HEK293 (cell line): ENCODE results near the gene HCFC1.

Experiments used
- CTCF ChIA-PET: fragments of 350-600 bp; formaldehyde crosslinking; extraction: SDS; loops from one replicate; lab custom pipeline; 2021; ENCODE audit warnings: antibody characterized with exemption; lab: Yijun Ruan, JAX
- POLR2A ChIA-PET: fragments of 300-600 bp; formaldehyde crosslinking; extraction: SDS; loops from one replicate; lab custom pipeline; 2020; ENCODE audit warnings: antibody characterized with exemption, inconsistent platforms; lab: Yijun Ruan, JAX
- H3K27ac ChIP-seq: fragments of 200-500 bp; sonication (Bioruptor generic); 2 replicates; pipeline ENCODE4 v1.5.1; 2014; ENCODE audit warnings: low read depth, low read length, control low read depth, inconsistent platforms; ENCODE audit errors: extremely low read depth
- H3K36me3 ChIP-seq, 2 experiments: fragments of 200-500 bp in 1 of 2; sonication (Bioruptor generic) in 1 of 2; 1 replicate in 1 of 2; 2 replicates in 1 of 2; pipeline ENCODE4 v1.5.1; 2014 to 2017; ENCODE audit warnings: inconsistent platforms in 2 of 2, low read length in 2 of 2; ENCODE audit not compliant: control insufficient read depth in 2 of 2, insufficient read depth in 1 of 2
- H3K4me1 ChIP-seq: fragments of 200-500 bp; sonication (Bioruptor generic); 2 replicates; pipeline ENCODE4 v1.5.1; 2014; ENCODE audit warnings: mild to moderate bottlenecking, low read length, inconsistent platforms; ENCODE audit not compliant: control insufficient read depth, insufficient read depth
- H3K4me3 ChIP-seq: 2 replicates; pipeline ENCODE4 v1.5.1; 2011; ENCODE audit warnings: low read depth, mild to moderate bottlenecking, control low read depth, low read length, moderate library complexity
- H3K9me3 ChIP-seq: fragments of 200-500 bp; sonication (Bioruptor generic); 2 replicates; pipeline ENCODE4 v1.5.1; 2014; ENCODE audit warnings: low read depth, low read length, inconsistent platforms; ENCODE audit not compliant: control insufficient read depth, insufficient read depth
- HOXA7 ChIP-seq: sonication (generic); formaldehyde crosslinking; IDR thresholded peaks from 2 replicates; pipeline ENCODE4 v1.8.1; 2022; ENCODE audit warnings: missing genetic modification reagents, borderline replicate concordance
- PRDM2 ChIP-seq: fragments of 450-650 bp; formaldehyde crosslinking; IDR thresholded peaks from 2 replicates; pipeline ENCODE4 v1.5.1; 2016; ENCODE audit warnings: missing biosample characterization, missing genetic modification characterization, borderline replicate concordance
- SALL2 ChIP-seq: fragments of 450-650 bp; formaldehyde crosslinking; IDR thresholded peaks from 2 replicates; pipeline ENCODE4 v1.5.0; 2017; ENCODE audit warnings: missing biosample characterization, mild to moderate bottlenecking, missing genetic modification characterization, borderline replicate concordance
- SCRT1 ChIP-seq: fragments of 450-650 bp; formaldehyde crosslinking; IDR thresholded peaks from 2 replicates; pipeline ENCODE4 v1.5.1; 2016; ENCODE audit warnings: missing biosample characterization, missing genetic modification characterization, borderline replicate concordance
- ZBTB20 ChIP-seq: fragments of 450-650 bp; formaldehyde crosslinking; IDR thresholded peaks from 2 replicates; pipeline ENCODE4 v1.5.1; 2016; ENCODE audit warnings: missing biosample characterization, missing genetic modification characterization
- ZNF121 ChIP-seq: fragments of 450-650 bp; formaldehyde crosslinking; IDR thresholded peaks from 2 replicates; pipeline ENCODE4 v1.5.1; 2016; ENCODE audit warnings: missing biosample characterization, missing genetic modification characterization
- ZNF138 ChIP-seq: fragments of 450-650 bp; formaldehyde crosslinking; IDR thresholded peaks from 2 replicates; pipeline ENCODE4 v1.5.1; 2016; ENCODE audit warnings: missing biosample characterization, missing genetic modification characterization, borderline replicate concordance
- ZNF174 ChIP-seq: fragments of 450-650 bp; formaldehyde crosslinking; IDR thresholded peaks from 2 replicates; pipeline ENCODE4 v1.5.0; 2017; ENCODE audit warnings: missing biosample characterization, mild to moderate bottlenecking, missing genetic modification characterization
- ZNF211 ChIP-seq: fragments of 450-650 bp; formaldehyde crosslinking; IDR thresholded peaks from 2 replicates; pipeline ENCODE4 v1.5.1; 2016; ENCODE audit warnings: low read depth, missing biosample characterization, missing genetic modification characterization
- ZNF23 ChIP-seq: fragments of 450-650 bp; formaldehyde crosslinking; IDR thresholded peaks from 2 replicates; pipeline ENCODE4 v1.5.1; 2016; ENCODE audit warnings: missing biosample characterization, missing genetic modification characterization, borderline replicate concordance
- ZNF26 ChIP-seq: fragments of 450-650 bp; formaldehyde crosslinking; IDR thresholded peaks from 2 replicates; pipeline ENCODE4 v1.5.1; 2016; ENCODE audit warnings: missing biosample characterization, missing genetic modification characterization
- ZNF274 ChIP-seq, 2 experiments: fragments of 200-500 bp in 1 of 2; fragments of 450-650 bp in 1 of 2; sonication (Bioruptor generic) in 1 of 2; formaldehyde crosslinking in 1 of 2; IDR thresholded peaks; 2 replicates each; pipeline versions ENCODE4 v1.5.1 to v1.6.1; 2014 to 2016; ENCODE audit warnings: borderline replicate concordance in 1 of 2, inconsistent platforms in 1 of 2, low read length in 1 of 2, missing biosample characterization in 1 of 2, missing genetic modification characterization in 1 of 2
- ZNF292 ChIP-seq: fragments of 450-650 bp; formaldehyde crosslinking; IDR thresholded peaks from 2 replicates; pipeline ENCODE4 v1.5.1; 2016; ENCODE audit warnings: low read depth, missing biosample characterization, missing genetic modification characterization, borderline replicate concordance
- ZNF324 ChIP-seq: fragments of 450-650 bp; formaldehyde crosslinking; IDR thresholded peaks from 2 replicates; pipeline ENCODE4 v1.5.1; 2016; ENCODE audit warnings: missing biosample characterization, missing genetic modification characterization
- ZNF701 ChIP-seq: fragments of 450-650 bp; formaldehyde crosslinking; IDR thresholded peaks from 2 replicates; pipeline ENCODE4 v1.5.1; 2016; ENCODE audit warnings: missing biosample characterization, missing genetic modification characterization
- ZSCAN18 ChIP-seq: fragments of 450-650 bp; formaldehyde crosslinking; IDR thresholded peaks from 2 replicates; pipeline ENCODE4 v1.5.1; 2016; ENCODE audit warnings: missing biosample characterization, missing genetic modification characterization
- TF ChIP-seq, protein P1 (sequence below): fragments of 450-650 bp; formaldehyde crosslinking; IDR thresholded peaks from 2 replicates; pipeline ENCODE4 v1.5.1; 2016; ENCODE audit warnings: missing biosample characterization, missing genetic modification characterization

The HCFC1 gene

GRCh38 chrX:153959649-153960048, 12.0 kb downstream of the HCFC1 start:
- TF ChIP-seq ZSCAN18: no peak
- TF ChIP-seq SCRT1 (tag by site-specific recombination): no peak
- no peak for TF ChIP-seq HOXA7 (CRISPR knock-in tag)
- no peak for TF ChIP-seq PRDM2
- TF ChIP-seq ZNF274 (IDR thresholded peaks at IDR 0.05; ENCODE audit: low read length): no peak
- no peak for TF ChIP-seq ZNF274 (tag by site-specific recombination; IDR thresholded peaks at IDR 0.05; ENCODE audit: borderline replicate concordance)
- no peak for TF ChIP-seq SALL2 (tag by site-specific recombination)
- TF ChIP-seq ZNF174 (tag by site-specific recombination): no peak
- TF ChIP-seq ZNF138 (tag by site-specific recombination): no peak
- TF ChIP-seq ZNF23 (tag by site-specific recombination): no peak
- TF ChIP-seq ZNF701 (tag by site-specific recombination): no peak
- TF ChIP-seq ZNF324 (tag by site-specific recombination): no peak
- TF ChIP-seq ZNF121 (tag by site-specific recombination): no peak
- no peak for TF ChIP-seq ZNF292
- no peak for TF ChIP-seq ZNF211 (tag by site-specific recombination)
- TF ChIP-seq ZNF26: no peak
- TF ChIP-seq, all 188 proteins: peak for 0
- CTCF ChIA-PET: interaction anchor here (2.9 kb wide), 1 partner anchor 13 kb away, joined by 10 read pairs; no protein-coding TSS in a partner anchor
- no peak overlapping the region for H3K27ac ChIP-seq
- peaks cover 39 to 100% of the 10 kb centered on the region in 2 experiments for H3K36me3 ChIP-seq
- H3K4me1 ChIP-seq: no peaks in the 10 kb centered on the region
- H3K4me3 ChIP-seq: no peak overlapping the region
- no peaks in the 10 kb centered on the region for H3K9me3 ChIP-seq
- POLR2A ChIA-PET: no interaction called here

GRCh38 chrX:153958605-153959004, 13.0 kb downstream of the HCFC1 start:
- H3K4me1 ChIP-seq: no peaks in the 10 kb centered on the region
- TF ChIP-seq, protein P1, sequence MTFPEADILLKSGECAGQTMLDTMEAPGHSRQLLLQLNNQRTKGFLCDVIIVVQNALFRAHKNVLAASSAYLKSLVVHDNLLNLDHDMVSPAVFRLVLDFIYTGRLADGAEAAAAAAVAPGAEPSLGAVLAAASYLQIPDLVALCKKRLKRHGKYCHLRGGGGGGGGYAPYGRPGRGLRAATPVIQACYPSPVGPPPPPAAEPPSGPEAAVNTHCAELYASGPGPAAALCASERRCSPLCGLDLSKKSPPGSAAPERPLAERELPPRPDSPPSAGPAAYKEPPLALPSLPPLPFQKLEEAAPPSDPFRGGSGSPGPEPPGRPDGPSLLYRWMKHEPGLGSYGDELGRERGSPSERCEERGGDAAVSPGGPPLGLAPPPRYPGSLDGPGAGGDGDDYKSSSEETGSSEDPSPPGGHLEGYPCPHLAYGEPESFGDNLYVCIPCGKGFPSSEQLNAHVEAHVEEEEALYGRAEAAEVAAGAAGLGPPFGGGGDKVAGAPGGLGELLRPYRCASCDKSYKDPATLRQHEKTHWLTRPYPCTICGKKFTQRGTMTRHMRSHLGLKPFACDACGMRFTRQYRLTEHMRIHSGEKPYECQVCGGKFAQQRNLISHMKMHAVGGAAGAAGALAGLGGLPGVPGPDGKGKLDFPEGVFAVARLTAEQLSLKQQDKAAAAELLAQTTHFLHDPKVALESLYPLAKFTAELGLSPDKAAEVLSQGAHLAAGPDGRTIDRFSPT (tag by site-specific recombination): peak; percentile 40
- no peak for TF ChIP-seq ZBTB20 (tag by site-specific recombination)
- TF ChIP-seq, all 188 proteins: peak for 1
- no peaks in the 10 kb centered on the region for H3K9me3 ChIP-seq
- CTCF ChIA-PET: interaction anchor here (0.9 to 2.9 kb wide), 3 partner anchors 9 to 12 kb away, joined by 3 to 10 read pairs (median 4); no protein-coding TSS in a partner anchor
- H3K27ac ChIP-seq: no peak overlapping the region
- POLR2A ChIA-PET: interaction anchor here (0.8 to 1.1 kb wide), 3 partner anchors 12 to 30 kb away, joined by 3 to 5 read pairs (median 4); partner anchors contain the start of gene HCFC1
- no peak overlapping the region for H3K4me3 ChIP-seq
- H3K36me3 ChIP-seq: peaks cover 38 to 100% of the 10 kb centered on the region in 2 experiments
